Measurements from ENCODE around the gene AKAP5. TPM values are rescaled to one million over a fixed set of nuclear protein-coding genes. Genes with fewer than 3 reads are reported as not detected.
"Not testable (repeated sequence)": the region's sequence is repeated elsewhere in the genome, so short reads cannot be mapped to it uniquely, and the experiment has no call there.

Gene AKAP5
- total and polyA plus RNA-seq, 4 donors: 0.15 to 1.8 (median 1.2) TPM

DNA sequence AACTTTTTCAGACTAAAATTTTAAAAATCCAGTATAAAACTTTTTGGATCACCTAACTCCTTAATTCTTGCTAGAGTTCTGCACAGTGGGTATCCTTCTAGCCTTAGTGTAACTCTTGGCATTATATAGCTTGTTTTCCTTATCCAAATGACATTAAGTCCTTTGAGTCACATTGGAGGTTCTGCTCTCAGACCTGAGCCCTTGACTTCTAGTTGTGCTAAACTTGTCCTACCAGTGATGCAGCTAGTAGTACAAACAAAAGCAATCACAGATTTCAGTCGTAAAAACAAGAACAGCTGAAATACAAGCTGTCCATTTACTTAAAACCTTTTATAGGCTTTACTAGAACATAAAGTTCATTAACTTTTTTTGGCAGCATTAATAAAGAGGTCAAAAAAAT is 49.8 kb downstream of the AKAP5 start:
- WGBS, 2 donors: 51 to 74% methylated on average over 1 of the region's 1 CpG
- Histone ChIP-seq H3K9me3 (ENCODE audit: control insufficient read depth in 4 of 4, insufficient read depth in 3 of 4, low read length in 3 of 4) (no peaks in the 10 kb centered on the region), H3K9ac (ENCODE audit: insufficient read depth in 1 of 2, low read length in 2 of 2) (no peak overlapping the region), H3K27me3 (ENCODE audit: control insufficient read depth in 3 of 3, insufficient read depth in 3 of 3, low read length in 2 of 3) (no peaks in the 10 kb centered on the region), H3K36me3 (ENCODE audit: control insufficient read depth in 4 of 4, insufficient read depth in 4 of 4, low read length in 4 of 4) (peaks cover 0 to 2% (median 0%) of the 10 kb centered on the region in 4 donors), H3K4me3 (no peak overlapping the region), H3K27ac (ENCODE audit: low read depth in 1 of 2, low read length in 1 of 2) (no peak overlapping the region), H3K4me1 (ENCODE audit: control insufficient read depth in 5 of 5, insufficient read depth in 5 of 5, low read length in 5 of 5) (peaks cover 0 to 19% (median 0%) of the 10 kb centered on the region in 5 donors)
- TF ChIP-seq CTCF (IDR thresholded peaks at IDR 0.05; ENCODE audit: control extremely low read depth, extremely low read depth): no peak
- ATAC-seq (ENCODE audit: insufficient read depth, low FRiP score) (no peak), DNase-seq (peak in 1 of 3 donors; percentile 27)

GRCh38 chr14:64516969-64517368 is 51.7 kb downstream of the AKAP5 start:
- TF ChIP-seq CTCF (IDR thresholded peaks at IDR 0.05; ENCODE audit: control extremely low read depth, extremely low read depth): no peak
- Histone ChIP-seq H3K27ac (ENCODE audit: low read depth in 1 of 2, low read length in 1 of 2) (no peak overlapping the region), H3K9me3 (ENCODE audit: control insufficient read depth in 4 of 4, insufficient read depth in 3 of 4, low read length in 3 of 4) (no peaks in the 10 kb centered on the region), H3K4me3 (no peak overlapping the region), H3K36me3 (ENCODE audit: control insufficient read depth in 4 of 4, insufficient read depth in 4 of 4, low read length in 4 of 4) (peaks cover 0 to 7% (median 5%) of the 10 kb centered on the region in 4 donors), H3K4me1 (ENCODE audit: control insufficient read depth in 5 of 5, insufficient read depth in 5 of 5, low read length in 5 of 5) (peaks cover 0 to 10% (median 0%) of the 10 kb centered on the region in 5 donors), H3K9ac (ENCODE audit: insufficient read depth in 1 of 2, low read length in 2 of 2) (no peak overlapping the region), H3K27me3 (ENCODE audit: control insufficient read depth in 3 of 3, insufficient read depth in 3 of 3, low read length in 2 of 3) (no peaks in the 10 kb centered on the region)
- 73 to 88% methylated on average over 1 of the region's 1 CpG for WGBS, 2 donors
- no peak for ATAC-seq (ENCODE audit: insufficient read depth, low FRiP score)
- no peak for DNase-seq

- not testable (repeated sequence) for H3K4me3 ChIP-seq; H3K9ac ChIP-seq (ENCODE audit: insufficient read depth in 1 of 2, low read length in 2 of 2); H3K27me3 ChIP-seq (ENCODE audit: control insufficient read depth in 3 of 3, insufficient read depth in 3 of 3, low read length in 2 of 3); H3K27ac ChIP-seq (ENCODE audit: low read depth in 1 of 2, low read length in 1 of 2); H3K9me3 ChIP-seq (ENCODE audit: control insufficient read depth in 4 of 4, insufficient read depth in 3 of 4, low read length in 3 of 4); ATAC-seq (ENCODE audit: insufficient read depth, low FRiP score); DNase-seq
- Histone ChIP-seq H3K4me1 (ENCODE audit: control insufficient read depth in 5 of 5, insufficient read depth in 5 of 5, low read length in 5 of 5) (peaks cover 0 to 10% (median 0%) of the 10 kb centered on the region in 5 donors), H3K36me3 (ENCODE audit: control insufficient read depth in 4 of 4, insufficient read depth in 4 of 4, low read length in 4 of 4) (peaks cover 2 to 12% (median 11%) of the 10 kb centered on the region in 4 donors)
- 78 to 93% methylated on average over 6 of the region's 6 CpGs for WGBS, 2 donors
These were observed 52.4 kb downstream of the AKAP5 start for GRCh38 chr14:64517667-64518066.

DNA sequence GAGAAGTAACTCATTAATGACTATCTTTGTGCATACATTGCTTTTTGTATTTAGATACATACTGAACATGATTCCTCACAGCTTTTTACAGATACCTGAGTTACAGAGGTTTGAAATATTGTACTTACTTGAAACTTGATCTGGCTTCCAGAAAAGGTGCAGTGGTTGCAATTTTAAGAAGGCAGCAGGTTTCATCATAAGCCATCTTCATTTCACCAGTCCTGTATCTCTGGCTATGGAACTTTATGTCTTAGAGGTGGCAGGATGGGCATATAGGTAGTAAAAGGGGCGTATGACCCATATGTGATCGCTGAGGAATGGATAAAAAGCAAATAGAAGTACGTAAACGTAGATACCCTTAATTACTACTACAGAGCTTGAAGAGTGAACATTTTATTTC is 52.9 kb downstream of the AKAP5 start:
- TF ChIP-seq CTCF (IDR thresholded peaks at IDR 0.05; ENCODE audit: control extremely low read depth, extremely low read depth): no peak
- Histone ChIP-seq H3K9me3 (ENCODE audit: control insufficient read depth in 4 of 4, insufficient read depth in 3 of 4, low read length in 3 of 4) (no peaks in the 10 kb centered on the region), H3K27ac (ENCODE audit: low read depth in 1 of 2, low read length in 1 of 2) (no peak overlapping the region), H3K27me3 (ENCODE audit: control insufficient read depth in 3 of 3, insufficient read depth in 3 of 3, low read length in 2 of 3) (no peaks in the 10 kb centered on the region), H3K36me3 (ENCODE audit: control insufficient read depth in 4 of 4, insufficient read depth in 4 of 4, low read length in 4 of 4) (peaks cover 4 to 17% (median 14%) of the 10 kb centered on the region in 4 donors), H3K4me1 (ENCODE audit: control insufficient read depth in 5 of 5, insufficient read depth in 5 of 5, low read length in 5 of 5) (peaks cover 0 to 10% (median 0%) of the 10 kb centered on the region in 5 donors), H3K4me3 (no peak overlapping the region), H3K9ac (ENCODE audit: insufficient read depth in 1 of 2, low read length in 2 of 2) (no peak overlapping the region)
- no peak for DNase-seq
- ATAC-seq (ENCODE audit: insufficient read depth, low FRiP score): no peak
- 55 to 90% methylated on average over 4 of the region's 4 CpGs for WGBS, 2 donors
